Measurements from ENCODE around the gene PTPRK.

The PTPRK gene

GRCh38 chr6:127969701-127970100, 550.7 kb downstream of the PTPRK start:
- TF ChIP-seq CTCF (IDR thresholded peaks at IDR 0.05; ENCODE audit: low read depth, low read length): no peak

GRCh38 chr6:127968394-127968793, 552.0 kb downstream of the PTPRK start:
- TF ChIP-seq CTCF (IDR thresholded peaks at IDR 0.05; ENCODE audit: low read depth, low read length): no peak; the same call in 1 of the 2 replicates
- no peak for DNase-seq (ENCODE audit: extremely low read depth, low read depth)

More at GRCh38 chr6:127969701-127970100, 550.7 kb downstream of the PTPRK start:
- DNase-seq (ENCODE audit: extremely low read depth, low read depth): no peak

GRCh38 chr6:127967708-127968107, 552.7 kb downstream of the PTPRK start:
- TF ChIP-seq CTCF (IDR thresholded peaks at IDR 0.05; ENCODE audit: low read depth, low read length): no peak
- DNase-seq (ENCODE audit: extremely low read depth, low read depth): no peak

- no peak for DNase-seq (ENCODE audit: extremely low read depth, low read depth)
- TF ChIP-seq CTCF (IDR thresholded peaks at IDR 0.05; ENCODE audit: low read depth, low read length): no peak
These were observed 553.8 kb downstream of the PTPRK start for GRCh38 chr6:127966616-127967015.

GRCh38 chr6:127963495-127963894, 556.9 kb downstream of the PTPRK start:
- TF ChIP-seq CTCF (IDR thresholded peaks at IDR 0.05; ENCODE audit: low read depth, low read length): no peak
- DNase-seq (ENCODE audit: extremely low read depth, low read depth): no peak

- DNase-seq (ENCODE audit: extremely low read depth, low read depth): no peak
- TF ChIP-seq CTCF (IDR thresholded peaks at IDR 0.05; ENCODE audit: low read depth, low read length): no peak
These were observed 560.5 kb downstream of the PTPRK start for GRCh38 chr6:127959869-127960268.

- no peak for DNase-seq (ENCODE audit: extremely low read depth, low read depth)
- TF ChIP-seq CTCF (IDR thresholded peaks at IDR 0.05; ENCODE audit: low read depth, low read length): no peak
These were observed 563.4 kb downstream of the PTPRK start for GRCh38 chr6:127956956-127957355.

All from AG09319 (cell line).